ENCODE results near the gene MTREX. TPM values are rescaled to one million over a fixed set of nuclear protein-coding genes. Genes with fewer than 3 reads are reported as not detected.

Gene MTREX
- polyA plus RNA-seq, 1 donor from 2014 or later = 23.2 TPM

GRCh38 chr5:55413644-55414043 is 105.9 kb downstream of the MTREX start:
- Mint-ChIP-seq H3K36me3 (peaks cover 12% of the 10 kb centered on the region), H3K9me3 (no peaks in the 10 kb centered on the region), H3K4me3 (no peak overlapping the region), H3K4me1 (peaks cover 0 to 3% (median 0%) of the 10 kb centered on the region in 3 donors), H3K27ac (no peak overlapping the region), H3K27me3 (no peaks in the 10 kb centered on the region)

DNA sequence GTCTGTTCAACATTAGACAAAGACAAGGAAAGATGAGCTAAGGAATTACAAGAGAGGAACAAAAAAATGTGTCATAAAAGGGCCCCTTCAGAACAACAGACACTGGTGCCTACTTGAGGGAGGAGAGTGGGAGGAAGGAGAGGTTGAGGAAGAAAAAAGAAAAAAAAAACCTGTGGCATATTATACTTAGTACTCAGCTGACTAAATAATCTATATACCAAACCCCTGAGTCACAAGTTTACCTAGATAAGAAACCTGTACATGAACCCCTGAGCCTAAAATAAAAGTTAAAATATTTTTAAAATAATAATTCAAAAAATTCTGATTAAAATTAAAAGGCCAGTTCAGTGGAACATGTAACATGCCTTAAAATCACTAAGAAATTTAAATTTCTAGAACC is 107.3 kb downstream of the MTREX start:
- peaks cover 0 to 3% (median 3%) of the 10 kb centered on the region in 3 donors for H3K4me1 Mint-ChIP-seq
- no peak overlapping the region for H3K27ac Mint-ChIP-seq
- H3K27me3 Mint-ChIP-seq = no peaks in the 10 kb centered on the region
- no peak overlapping the region for H3K4me3 Mint-ChIP-seq
- H3K9me3 Mint-ChIP-seq = no peaks in the 10 kb centered on the region
- H3K36me3 Mint-ChIP-seq = peaks cover 12% of the 10 kb centered on the region

DNA sequence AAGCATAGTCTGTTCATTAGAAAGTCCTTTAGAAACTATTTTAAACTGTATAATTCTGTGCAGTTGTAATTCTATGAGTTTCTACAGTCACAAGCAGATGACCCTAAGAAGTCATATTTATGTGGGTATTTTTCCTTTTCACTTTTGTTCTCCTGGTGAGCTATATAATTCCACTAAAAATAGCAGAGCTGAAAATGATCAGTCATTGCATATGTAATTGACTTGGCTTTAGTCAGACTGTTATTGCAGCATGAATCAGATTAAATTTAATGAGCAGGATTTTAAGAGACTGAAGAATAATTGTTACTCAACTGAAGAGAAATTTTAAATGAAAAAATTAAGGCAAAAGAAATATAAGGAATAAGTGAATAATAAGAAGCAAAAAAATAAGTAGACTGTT is 108.5 kb downstream of the MTREX start:
- H3K9me3 Mint-ChIP-seq = no peaks in the 10 kb centered on the region
- H3K27ac Mint-ChIP-seq = no peak overlapping the region
- peaks cover 4 to 11% (median 10%) of the 10 kb centered on the region in 3 donors for H3K4me1 Mint-ChIP-seq
- peaks cover 11% of the 10 kb centered on the region for H3K36me3 Mint-ChIP-seq
- H3K27me3 Mint-ChIP-seq = no peaks in the 10 kb centered on the region
- no peak overlapping the region for H3K4me3 Mint-ChIP-seq

GRCh38 chr5:55418994-55419968 is 111.5 kb downstream of the MTREX start:
- Mint-ChIP-seq H3K4me3 (no peak overlapping the region), H3K36me3 (peaks cover 15% of the 10 kb centered on the region), H3K4me1 (peaks cover 4 to 11% (median 8%) of the 10 kb centered on the region in 3 donors), H3K9me3 (no peaks in the 10 kb centered on the region), H3K27me3 (no peaks in the 10 kb centered on the region), H3K27ac (peak overlapping the region in 2 of 3 donors; percentile 22 to 39)

DNA sequence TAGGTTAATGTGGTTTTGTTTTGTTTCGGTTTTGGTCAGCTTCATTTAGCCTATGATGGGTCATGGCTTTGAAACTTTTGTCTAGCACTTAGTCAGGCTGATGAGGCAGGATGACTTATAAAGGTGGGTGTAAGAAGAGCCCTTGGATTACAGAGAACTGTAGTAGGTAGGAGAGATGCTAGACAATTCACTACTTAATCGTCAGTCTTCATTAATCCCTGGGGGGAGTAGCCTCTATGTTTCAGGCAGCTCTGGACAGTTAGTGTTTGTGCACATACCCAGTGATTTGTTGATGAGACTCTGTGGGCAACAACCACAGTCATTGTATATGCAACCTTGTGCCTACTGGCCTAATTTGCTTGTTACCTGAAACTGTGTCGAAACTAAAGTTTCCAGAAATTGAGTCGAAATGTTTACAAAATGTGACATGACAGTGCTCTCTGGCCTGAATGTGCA is 113.3 kb downstream of the MTREX start:
- Mint-ChIP-seq H3K9me3 (no peaks in the 10 kb centered on the region), H3K4me1 (peaks cover 4 to 11% (median 6%) of the 10 kb centered on the region in 3 donors), H3K27me3 (no peaks in the 10 kb centered on the region), H3K27ac (peak overlapping the region in 1 of 3 donors; percentile 88), H3K4me3 (peak overlapping the region in 1 of 4 donors; percentile 24), H3K36me3 (peaks cover 18% of the 10 kb centered on the region)

DNA sequence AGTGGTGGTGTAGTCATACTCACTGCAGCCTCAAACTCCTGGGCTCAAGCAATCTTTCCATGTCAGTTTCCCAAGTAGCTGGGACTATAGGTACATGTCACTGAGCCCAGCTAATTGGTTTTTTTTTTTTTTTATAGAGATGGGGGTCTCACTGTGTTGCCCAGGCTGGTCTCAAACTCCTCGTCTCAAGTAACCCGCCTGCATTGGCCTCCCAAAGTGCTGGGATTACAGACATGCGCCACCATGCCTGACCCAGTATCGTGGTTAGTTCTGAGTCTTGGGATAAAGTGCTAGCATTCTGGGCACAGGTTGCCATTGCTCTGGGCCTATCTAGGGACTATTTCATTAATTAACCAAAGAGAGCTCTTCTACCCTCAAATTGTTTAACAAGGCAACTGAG is 118.7 kb downstream of the MTREX start:
- no peak overlapping the region for H3K27ac Mint-ChIP-seq
- H3K4me1 Mint-ChIP-seq = no peaks in the 10 kb centered on the region
- no peaks in the 10 kb centered on the region for H3K27me3 Mint-ChIP-seq
- no peak overlapping the region for H3K4me3 Mint-ChIP-seq
- peaks cover 4 to 8% (median 5%) of the 10 kb centered on the region in 3 donors for H3K9me3 Mint-ChIP-seq
- peaks cover 31% of the 10 kb centered on the region for H3K36me3 Mint-ChIP-seq

GRCh38 chr5:55427157-55427556 is 119.4 kb downstream of the MTREX start:
- no peaks in the 10 kb centered on the region for H3K27me3 Mint-ChIP-seq
- no peak overlapping the region for H3K4me3 Mint-ChIP-seq
- H3K9me3 Mint-ChIP-seq = peaks cover 7 to 11% (median 9%) of the 10 kb centered on the region in 3 donors
- H3K36me3 Mint-ChIP-seq = peaks cover 34% of the 10 kb centered on the region
- H3K27ac Mint-ChIP-seq = no peak overlapping the region
- peaks cover 0 to 1% (median 0%) of the 10 kb centered on the region in 3 donors for H3K4me1 Mint-ChIP-seq

DNA sequence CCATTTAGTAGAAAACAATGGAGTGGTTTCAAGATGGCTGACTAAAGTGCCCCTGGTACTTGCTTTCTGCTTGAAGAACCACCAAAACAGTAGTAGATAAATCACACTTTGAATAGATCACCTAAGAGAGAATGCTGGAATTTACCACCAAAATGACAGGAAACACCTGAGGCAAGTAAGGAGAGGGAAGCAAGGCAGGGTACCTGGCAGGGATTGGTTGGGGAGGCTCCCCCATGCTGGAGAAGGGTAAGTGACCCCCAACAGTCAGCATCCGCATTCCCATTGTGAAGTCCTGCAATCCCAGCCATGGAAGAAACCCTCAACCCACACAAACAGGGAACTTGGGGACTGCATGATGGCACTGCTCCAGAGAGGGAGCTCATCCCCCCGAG is 121.4 kb downstream of the MTREX start:
- H3K27ac Mint-ChIP-seq = no peak overlapping the region
- no peaks in the 10 kb centered on the region for H3K27me3 Mint-ChIP-seq
- H3K4me3 Mint-ChIP-seq = no peak overlapping the region
- peaks cover 0 to 5% (median 1%) of the 10 kb centered on the region in 3 donors for H3K4me1 Mint-ChIP-seq
- peaks cover 31% of the 10 kb centered on the region for H3K36me3 Mint-ChIP-seq
- peaks cover 12 to 21% (median 13%) of the 10 kb centered on the region in 3 donors for H3K9me3 Mint-ChIP-seq

DNA sequence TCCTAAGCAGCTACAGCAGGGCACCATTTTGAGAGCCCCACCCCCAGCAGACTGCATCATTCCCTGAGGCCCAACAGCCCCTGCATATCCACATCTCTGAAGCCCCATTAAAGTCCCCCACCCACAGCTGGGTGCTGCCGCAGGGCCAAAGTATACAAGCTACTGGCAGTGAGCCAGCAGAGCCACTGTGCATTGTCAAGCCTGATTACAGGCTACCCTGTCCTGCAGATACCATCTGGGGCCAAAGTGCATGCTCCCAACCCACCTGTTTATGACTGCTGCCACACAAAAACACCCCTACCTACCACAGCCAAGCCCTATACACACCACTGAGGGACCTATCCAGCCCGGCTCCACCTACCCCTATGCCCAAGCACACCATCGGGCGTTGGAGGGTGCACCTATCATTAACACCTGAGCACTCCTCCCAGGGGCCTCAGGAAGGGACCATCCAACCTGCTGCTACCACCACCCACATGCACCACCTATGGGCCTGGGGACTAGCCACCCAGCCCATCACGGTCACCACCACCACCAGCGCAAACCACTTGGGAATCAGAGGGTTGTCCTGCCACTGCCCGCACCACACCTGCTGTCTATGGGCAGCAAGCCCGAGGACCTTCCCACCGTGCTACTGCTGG is 121.9 kb downstream of the MTREX start:
- H3K4me1 Mint-ChIP-seq = peaks cover 0 to 5% (median 1%) of the 10 kb centered on the region in 3 donors
- no peaks in the 10 kb centered on the region for H3K27me3 Mint-ChIP-seq
- no peak overlapping the region for H3K27ac Mint-ChIP-seq
- peaks cover 12 to 26% (median 13%) of the 10 kb centered on the region in 3 donors for H3K9me3 Mint-ChIP-seq
- H3K36me3 Mint-ChIP-seq = peaks cover 28% of the 10 kb centered on the region
- no peak overlapping the region for H3K4me3 Mint-ChIP-seq

DNA sequence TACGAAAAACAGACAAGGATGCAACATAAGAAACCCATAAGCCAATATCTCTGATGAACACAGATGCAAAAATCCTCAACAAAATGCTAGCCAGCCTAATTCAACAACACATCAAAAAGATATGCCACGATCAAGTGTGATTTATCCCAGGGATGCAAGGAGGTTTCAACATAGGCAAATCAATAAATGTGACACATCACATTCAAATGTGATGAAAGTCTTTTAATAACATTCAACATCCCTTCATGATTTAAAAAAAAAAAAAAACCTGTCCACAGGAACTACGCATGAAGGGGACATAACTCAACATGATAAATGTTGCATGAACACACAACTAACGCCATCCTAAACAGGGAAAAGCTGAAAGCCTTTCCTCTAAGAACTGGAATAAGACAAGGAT is 124.8 kb downstream of the MTREX start:
- no peak overlapping the region for H3K27ac Mint-ChIP-seq
- peaks cover 12 to 37% (median 17%) of the 10 kb centered on the region in 3 donors for H3K9me3 Mint-ChIP-seq
- peaks cover 32% of the 10 kb centered on the region for H3K36me3 Mint-ChIP-seq
- H3K27me3 Mint-ChIP-seq = no peaks in the 10 kb centered on the region
- H3K4me1 Mint-ChIP-seq = peaks cover 0 to 5% (median 1%) of the 10 kb centered on the region in 3 donors
- H3K4me3 Mint-ChIP-seq = no peak overlapping the region

- no peaks in the 10 kb centered on the region for H3K27me3 Mint-ChIP-seq
- no peak overlapping the region for H3K4me3 Mint-ChIP-seq
- H3K4me1 Mint-ChIP-seq = peaks cover 0 to 3% (median 1%) of the 10 kb centered on the region in 3 donors
- no peak overlapping the region for H3K27ac Mint-ChIP-seq
- peaks cover 4 to 23% (median 5%) of the 10 kb centered on the region in 3 donors for H3K9me3 Mint-ChIP-seq
- peaks cover 11% of the 10 kb centered on the region for H3K36me3 Mint-ChIP-seq
Measured at GRCh38 chr5:55437452-55437851, 129.7 kb downstream of the MTREX start.

DNA sequence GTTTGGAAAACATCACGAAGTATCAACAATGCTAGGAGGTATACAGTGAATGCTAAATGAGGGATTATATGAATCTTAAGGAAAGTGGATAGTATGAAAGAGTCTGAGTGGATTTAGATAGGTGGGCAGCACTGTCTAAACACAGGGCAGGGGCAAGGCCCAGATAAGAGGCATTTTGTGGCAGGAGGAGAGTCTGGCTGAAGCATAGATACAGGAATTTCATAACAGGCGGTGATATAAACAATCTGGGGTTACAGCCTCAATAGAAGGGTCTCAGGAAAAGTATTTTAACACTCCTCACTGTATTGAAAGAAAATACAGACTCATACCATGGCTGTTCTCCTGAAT is 130.0 kb downstream of the MTREX start:
- Mint-ChIP-seq H3K4me3 (no peak overlapping the region), H3K4me1 (peaks cover 0 to 2% (median 0%) of the 10 kb centered on the region in 3 donors), H3K36me3 (peaks cover 11% of the 10 kb centered on the region), H3K9me3 (peaks cover 1 to 19% (median 4%) of the 10 kb centered on the region in 3 donors), H3K27ac (peak overlapping the region in 1 of 3 donors; percentile 83), H3K27me3 (no peaks in the 10 kb centered on the region)

GRCh38 chr5:55438998-55439397 is 131.2 kb downstream of the MTREX start:
- Mint-ChIP-seq H3K27ac (peak overlapping the region in 1 of 3 donors; percentile 25), H3K27me3 (no peaks in the 10 kb centered on the region), H3K9me3 (peaks cover 1 to 18% (median 4%) of the 10 kb centered on the region in 3 donors), H3K36me3 (peaks cover 11% of the 10 kb centered on the region), H3K4me1 (peaks cover 0 to 2% (median 0%) of the 10 kb centered on the region in 3 donors), H3K4me3 (no peak overlapping the region)

DNA sequence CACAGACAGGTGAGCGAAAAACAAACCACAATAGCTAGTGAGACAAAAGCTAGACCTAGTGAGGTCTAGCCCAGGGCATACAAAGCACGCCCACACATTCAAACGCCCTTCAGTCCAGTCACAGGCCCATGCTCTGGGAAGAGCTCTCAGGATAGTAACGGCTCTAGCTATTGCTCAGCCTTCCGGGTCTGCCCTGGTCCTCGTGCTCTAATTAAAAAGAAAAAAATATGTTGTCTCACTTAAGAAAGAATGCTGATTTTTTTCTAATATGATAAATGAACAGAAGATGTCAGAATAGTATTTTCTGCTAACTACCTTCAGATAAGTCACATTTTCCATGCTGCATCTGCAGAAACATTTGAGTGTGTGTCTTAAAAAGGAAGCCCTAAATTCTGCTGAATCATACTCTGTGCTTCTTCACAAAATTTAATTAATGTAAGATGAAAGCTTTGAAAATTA is 132.4 kb downstream of the MTREX start:
- peak overlapping the region in 1 of 3 donors; percentile 48 for H3K27ac Mint-ChIP-seq
- peaks cover 1 to 6% (median 4%) of the 10 kb centered on the region in 3 donors for H3K9me3 Mint-ChIP-seq
- peaks cover 0 to 4% (median 0%) of the 10 kb centered on the region in 3 donors for H3K4me1 Mint-ChIP-seq
- peaks cover 11% of the 10 kb centered on the region for H3K36me3 Mint-ChIP-seq
- H3K4me3 Mint-ChIP-seq = no peak overlapping the region
- H3K27me3 Mint-ChIP-seq = no peaks in the 10 kb centered on the region
